ENCODE results near the gene ETFA. TPM values are rescaled to one million over a fixed set of nuclear protein-coding genes. Genes with fewer than 3 reads are reported as not detected.

Gene ETFA
- total and polyA plus RNA-seq, 2 experiments from 2014 or later, result 175 to 185 TPM

DNA sequence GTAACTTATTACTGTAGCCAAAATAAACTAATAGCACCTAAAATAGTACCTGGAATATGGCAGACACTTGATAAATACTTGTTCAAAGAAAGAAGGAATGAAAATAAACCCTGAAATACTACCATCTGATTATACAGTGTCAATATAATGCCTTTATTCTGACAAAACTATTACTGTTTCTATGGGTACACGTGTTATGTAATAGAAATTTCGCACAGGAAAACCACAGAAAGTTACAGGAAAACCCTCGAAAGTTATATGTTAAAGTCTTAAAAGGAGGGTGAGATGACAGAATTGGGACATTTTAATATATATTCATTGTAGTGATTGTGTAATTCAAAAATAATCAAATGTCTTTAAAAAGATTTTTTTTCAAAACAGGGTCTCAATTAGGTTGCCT is 28.8 kb downstream of the ETFA start:
- Histone ChIP-seq H3K9me3 (ENCODE audit: low read depth) (no peaks in the 10 kb centered on the region), H3K27ac (no peak overlapping the region), H4K20me1 (ENCODE audit: insufficient read depth, poor library complexity, severe bottlenecking) (no peaks in the 10 kb centered on the region), H3K4me2 (no peak overlapping the region), H3K79me2 (peaks cover 6% of the 10 kb centered on the region), H3K9me2 (replicated peaks; ENCODE audit: insufficient read depth) (no peaks in the 10 kb centered on the region), H2AFZ (no peak overlapping the region), H3K27me3 (no peaks in the 10 kb centered on the region), H3K4me3 (no peak overlapping the region), H3K36me3 (replicated peaks; ENCODE audit: insufficient read depth, low read depth) (no peaks in the 10 kb centered on the region), H3K4me1 (ENCODE audit: insufficient read depth) (no peaks in the 10 kb centered on the region)
- no peak for TF ChIP-seq EZH2phosphoT487 (IDR thresholded peaks at IDR 0.05; ENCODE audit: low read depth, severe bottlenecking, unreplicated experiment)
- no peak for TF ChIP-seq CTCF (IDR thresholded peaks at IDR 0.05; ENCODE audit: poor library complexity)
- TF ChIP-seq EZH2 (IDR thresholded peaks at IDR 0.05; ENCODE audit: borderline replicate concordance), result no peak
- no peak for DNase-seq (ENCODE audit: low spot score)
- 64% methylated on average over 3 of the region's 3 CpGs for WGBS (ENCODE audit: low lambda C conversion rate, missing lambda C conversion rate)

DNA sequence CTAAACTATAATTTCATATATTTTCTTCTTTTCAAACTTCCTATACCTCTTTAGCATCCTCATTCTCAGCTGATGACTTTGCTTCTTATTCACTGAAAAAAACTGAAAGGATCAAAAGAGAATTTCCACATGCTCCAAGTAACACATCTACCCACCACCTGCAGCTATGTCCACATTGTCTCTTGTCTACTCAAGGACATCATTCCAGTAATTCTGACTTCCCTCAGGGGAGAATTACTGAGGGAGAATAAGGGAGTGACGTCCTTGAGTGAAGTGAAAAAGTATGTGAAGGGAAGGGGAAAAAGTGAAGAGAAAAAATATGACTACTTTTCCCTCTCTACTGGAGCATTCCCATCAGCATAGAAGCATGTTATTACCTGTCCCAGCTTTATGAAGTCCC is 32.6 kb downstream of the ETFA start:
- H3K27ac ChIP-seq, result no peak overlapping the region
- H3K4me1 ChIP-seq (ENCODE audit: insufficient read depth), result no peaks in the 10 kb centered on the region
- no peak overlapping the region for H3K4me2 ChIP-seq
- no peak overlapping the region for H2AFZ ChIP-seq
- peaks cover 2% of the 10 kb centered on the region for H3K79me2 ChIP-seq
- no peak for TF ChIP-seq EZH2phosphoT487 (IDR thresholded peaks at IDR 0.05; ENCODE audit: low read depth, severe bottlenecking, unreplicated experiment)
- no peak for TF ChIP-seq CTCF (IDR thresholded peaks at IDR 0.05; ENCODE audit: poor library complexity)
- no peak for TF ChIP-seq EZH2 (IDR thresholded peaks at IDR 0.05; ENCODE audit: borderline replicate concordance)
- H3K27me3 ChIP-seq, result no peaks in the 10 kb centered on the region
- no peaks in the 10 kb centered on the region for H3K9me2 ChIP-seq (replicated peaks; ENCODE audit: insufficient read depth)
- H3K4me3 ChIP-seq, result no peak overlapping the region
- peaks cover 4% of the 10 kb centered on the region for H3K36me3 ChIP-seq (replicated peaks; ENCODE audit: insufficient read depth, low read depth)
- no peaks in the 10 kb centered on the region for H4K20me1 ChIP-seq (ENCODE audit: insufficient read depth, poor library complexity, severe bottlenecking)
- 89% methylated on average over 1 of the region's 1 CpG for WGBS (ENCODE audit: low lambda C conversion rate, missing lambda C conversion rate)
- DNase-seq (ENCODE audit: low spot score), result no peak
- no peaks in the 10 kb centered on the region for H3K9me3 ChIP-seq (ENCODE audit: low read depth)

- H4K20me1 ChIP-seq (ENCODE audit: insufficient read depth, poor library complexity, severe bottlenecking), result no peaks in the 10 kb centered on the region
- no peak overlapping the region for H2AFZ ChIP-seq
- H3K27ac ChIP-seq, result no peak overlapping the region
- peaks cover 17% of the 10 kb centered on the region for H3K36me3 ChIP-seq (replicated peaks; ENCODE audit: insufficient read depth, low read depth)
- H3K79me2 ChIP-seq, result peaks cover 2% of the 10 kb centered on the region
- H3K9me3 ChIP-seq (ENCODE audit: low read depth), result no peaks in the 10 kb centered on the region
- DNase-seq (ENCODE audit: low spot score), result no peak
- H3K9me2 ChIP-seq (replicated peaks; ENCODE audit: insufficient read depth), result no peaks in the 10 kb centered on the region
- H3K4me2 ChIP-seq, result no peak overlapping the region
- no peak overlapping the region for H3K4me3 ChIP-seq
- WGBS (ENCODE audit: low lambda C conversion rate, missing lambda C conversion rate), result 81% methylated on average over 1 of the region's 1 CpG
- H3K4me1 ChIP-seq (ENCODE audit: insufficient read depth), result no peaks in the 10 kb centered on the region
- no peaks in the 10 kb centered on the region for H3K27me3 ChIP-seq
- TF ChIP-seq EZH2phosphoT487 (IDR thresholded peaks at IDR 0.05; ENCODE audit: low read depth, severe bottlenecking, unreplicated experiment) (no peak), CTCF (IDR thresholded peaks at IDR 0.05; ENCODE audit: poor library complexity) (no peak)
Observed at GRCh38 chr15:76274821-76275220, 36.4 kb downstream of the ETFA start.

GRCh38 chr15:76274226-76274625 is 37.0 kb downstream of the ETFA start:
- H3K27ac ChIP-seq, result no peak overlapping the region
- DNase-seq (ENCODE audit: low spot score), result no peak
- no peak overlapping the region for H3K4me2 ChIP-seq
- peaks cover 2% of the 10 kb centered on the region for H3K79me2 ChIP-seq
- no peaks in the 10 kb centered on the region for H3K4me1 ChIP-seq (ENCODE audit: insufficient read depth)
- peaks cover 21% of the 10 kb centered on the region for H3K36me3 ChIP-seq (replicated peaks; ENCODE audit: insufficient read depth, low read depth)
- no peak overlapping the region for H2AFZ ChIP-seq
- no peaks in the 10 kb centered on the region for H3K27me3 ChIP-seq
- TF ChIP-seq EZH2phosphoT487 (IDR thresholded peaks at IDR 0.05; ENCODE audit: low read depth, severe bottlenecking, unreplicated experiment) (no peak), EZH2 (IDR thresholded peaks at IDR 0.05; ENCODE audit: borderline replicate concordance) (no peak), CTCF (IDR thresholded peaks at IDR 0.05; ENCODE audit: poor library complexity) (no peak)
- H3K9me2 ChIP-seq (replicated peaks; ENCODE audit: insufficient read depth), result no peaks in the 10 kb centered on the region
- 88% methylated on average over 2 of the region's 2 CpGs for WGBS (ENCODE audit: low lambda C conversion rate, missing lambda C conversion rate)
- H3K4me3 ChIP-seq, result no peak overlapping the region
- no peaks in the 10 kb centered on the region for H3K9me3 ChIP-seq (ENCODE audit: low read depth)
- H4K20me1 ChIP-seq (ENCODE audit: insufficient read depth, poor library complexity, severe bottlenecking), result no peaks in the 10 kb centered on the region

Measured in hepatocyte (in vitro differentiated cells).